Tongue (tissue), 2 donors: ENCODE data around the gene TRPC4AP. TPM values are rescaled to one million over a fixed set of nuclear protein-coding genes. Genes with fewer than 3 reads are reported as not detected.

ENCODE experiments used
- DNase-seq: peaks from one replicate; pipeline ENCODE4 v3.0.0-alpha.2; 2015
- total RNA-seq: library from RNA; depleted of rRNA; stranded (reverse); fragments of >200 nt; gene quantifications from one replicate; pipeline ENCODE4 v1.2.3, GENCODE V29; 2014

Gene TRPC4AP
- total RNA-seq, 1 donor from 2014 or later, result 64.0 TPM

DNA sequence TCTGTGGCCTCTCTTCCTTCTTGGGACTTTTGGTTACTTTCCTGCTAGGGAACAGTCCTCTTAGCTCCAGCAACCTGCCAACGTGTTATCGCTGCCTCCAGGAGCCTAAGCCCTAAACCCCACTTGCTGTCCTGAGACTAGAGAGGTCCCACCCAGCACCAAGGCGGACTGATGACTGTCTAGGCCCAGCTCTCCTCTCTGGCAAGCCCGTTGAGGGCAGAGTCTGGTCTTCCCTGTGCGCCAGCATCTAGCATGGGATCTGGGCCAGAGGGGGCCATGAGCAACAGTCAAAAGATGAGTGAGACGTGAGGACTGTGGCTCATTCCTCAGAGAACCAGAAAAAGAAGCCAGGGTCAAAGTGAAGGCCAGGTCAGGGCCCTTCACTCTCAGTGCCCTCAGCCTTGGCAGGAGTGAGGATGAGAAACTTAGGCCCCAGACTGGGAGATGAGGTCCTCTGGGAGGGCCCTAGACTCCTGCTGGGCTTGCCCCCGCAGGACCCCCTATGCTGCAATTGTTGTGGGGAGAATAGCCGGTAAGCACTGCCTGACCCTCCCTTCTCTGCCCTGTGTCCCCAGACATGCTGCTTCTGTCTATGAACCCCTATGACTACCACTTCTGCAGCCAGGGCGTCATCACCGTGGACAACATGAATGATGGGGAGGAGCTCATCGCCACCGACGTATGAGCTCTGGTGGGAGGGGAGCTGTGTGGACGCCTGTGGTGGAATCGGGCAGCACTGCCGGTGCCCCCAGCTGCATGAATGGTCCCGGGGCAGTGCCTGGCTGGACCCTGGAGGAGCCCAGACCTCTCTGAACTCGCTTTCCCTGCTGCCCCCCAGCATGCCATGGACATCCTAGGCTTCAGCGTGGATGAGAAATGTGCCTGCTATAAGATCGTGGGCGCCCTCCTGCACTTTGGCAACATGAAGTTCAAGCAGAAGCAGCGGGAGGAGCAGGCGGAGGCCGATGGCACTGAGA is 106.0 kb downstream of the TRPC4AP start:
- DNase-seq, result no peak

DNA sequence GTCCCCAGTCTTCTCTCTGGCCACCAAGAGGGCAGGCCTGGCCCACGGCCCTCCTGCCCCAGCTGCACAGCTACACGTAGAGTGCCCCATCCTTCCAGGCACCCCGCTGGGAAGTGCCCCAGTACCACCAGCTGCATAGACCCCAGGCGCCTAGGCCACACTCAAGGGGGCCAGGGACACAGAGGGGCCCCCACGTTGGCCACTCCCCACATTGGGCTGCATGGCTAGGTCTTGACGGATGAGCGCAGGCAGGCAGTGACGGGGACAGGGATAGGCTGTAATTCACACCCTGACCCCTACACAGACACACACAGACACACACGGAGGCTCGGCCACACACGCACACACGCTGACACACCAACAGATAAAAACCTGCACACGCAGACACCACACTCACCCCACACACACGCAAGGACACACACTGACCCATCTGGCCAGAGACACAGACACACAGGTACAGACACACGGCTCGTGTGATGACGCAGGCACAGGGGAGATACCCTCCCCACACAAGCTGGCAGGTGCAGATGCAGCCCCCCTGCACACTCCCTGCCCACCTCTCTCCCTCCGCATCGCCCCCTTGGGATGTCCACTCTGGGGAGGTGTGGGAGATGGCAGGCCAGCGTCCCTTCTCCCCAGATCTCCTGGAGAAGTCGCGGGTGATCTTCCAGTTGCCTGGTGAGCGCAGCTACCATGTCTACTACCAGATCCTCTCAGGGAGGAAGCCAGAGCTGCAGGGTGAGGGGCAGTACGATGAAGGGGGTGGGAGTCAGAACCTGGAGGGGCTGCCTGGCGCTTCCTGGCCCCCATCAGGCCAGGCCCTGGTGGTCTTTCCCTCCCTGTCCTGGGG is 106.9 kb downstream of the TRPC4AP start:
- no peak for DNase-seq

DNA sequence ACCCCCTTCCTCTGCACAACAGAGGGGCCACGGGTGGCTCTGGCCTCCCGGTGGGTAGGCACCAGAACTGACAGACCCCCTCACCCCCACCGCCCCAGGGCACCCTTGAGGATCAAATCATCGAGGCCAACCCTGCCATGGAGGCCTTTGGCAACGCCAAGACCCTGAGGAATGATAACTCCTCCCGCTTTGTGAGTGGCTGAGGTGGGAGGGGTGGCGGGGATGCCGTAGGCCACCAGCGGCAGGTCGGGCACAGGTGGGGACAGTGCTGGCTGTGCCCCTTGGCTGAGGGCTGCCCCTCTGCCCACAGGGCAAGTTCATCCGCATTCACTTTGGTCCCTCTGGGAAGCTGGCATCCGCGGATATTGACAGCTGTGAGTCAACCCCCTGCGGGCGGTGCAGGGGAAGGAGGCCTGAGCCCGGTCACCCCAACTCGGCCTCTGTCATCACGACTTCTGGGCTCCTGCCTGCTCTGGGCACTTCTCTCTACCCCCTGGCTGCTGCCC is 107.8 kb downstream of the TRPC4AP start:
- DNase-seq, result no peak

DNA sequence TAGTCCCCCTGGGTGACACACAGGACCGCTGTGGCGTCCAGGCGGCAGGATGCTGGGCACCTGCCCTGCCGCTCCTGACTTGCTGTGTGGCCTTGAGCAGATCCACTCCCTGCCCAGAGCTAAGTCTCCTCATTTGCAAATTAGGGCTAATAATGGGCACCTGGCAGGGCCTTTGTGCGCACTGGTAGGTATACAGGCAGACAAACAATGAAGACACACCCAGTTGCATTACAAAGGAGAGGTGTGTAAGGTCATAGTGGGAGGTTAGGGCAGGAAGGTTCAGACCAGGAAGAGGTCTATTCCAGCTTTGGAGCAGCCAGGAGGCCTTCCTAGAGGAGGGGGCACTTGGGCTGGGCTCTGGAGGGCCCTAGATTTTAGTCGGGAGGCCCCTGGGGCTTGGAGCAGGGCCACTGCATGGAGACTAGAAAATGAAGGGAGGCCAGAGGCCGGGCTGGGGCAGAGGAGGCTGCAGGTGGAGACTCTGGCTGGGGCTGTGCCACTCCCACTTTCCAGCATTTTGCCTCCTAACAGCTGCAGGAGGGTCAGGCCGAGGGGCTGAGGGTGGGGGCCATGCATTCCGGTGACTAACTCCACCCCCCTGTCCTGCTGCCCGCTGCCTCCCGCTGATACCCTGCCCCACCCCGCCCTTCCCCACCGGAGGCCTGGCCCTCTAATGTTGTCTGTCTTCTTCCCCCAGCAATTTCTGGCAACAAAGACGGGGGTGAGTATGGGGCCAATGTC is 108.4 kb downstream of the TRPC4AP start:
- peak; percentile 55 for DNase-seq

DNA sequence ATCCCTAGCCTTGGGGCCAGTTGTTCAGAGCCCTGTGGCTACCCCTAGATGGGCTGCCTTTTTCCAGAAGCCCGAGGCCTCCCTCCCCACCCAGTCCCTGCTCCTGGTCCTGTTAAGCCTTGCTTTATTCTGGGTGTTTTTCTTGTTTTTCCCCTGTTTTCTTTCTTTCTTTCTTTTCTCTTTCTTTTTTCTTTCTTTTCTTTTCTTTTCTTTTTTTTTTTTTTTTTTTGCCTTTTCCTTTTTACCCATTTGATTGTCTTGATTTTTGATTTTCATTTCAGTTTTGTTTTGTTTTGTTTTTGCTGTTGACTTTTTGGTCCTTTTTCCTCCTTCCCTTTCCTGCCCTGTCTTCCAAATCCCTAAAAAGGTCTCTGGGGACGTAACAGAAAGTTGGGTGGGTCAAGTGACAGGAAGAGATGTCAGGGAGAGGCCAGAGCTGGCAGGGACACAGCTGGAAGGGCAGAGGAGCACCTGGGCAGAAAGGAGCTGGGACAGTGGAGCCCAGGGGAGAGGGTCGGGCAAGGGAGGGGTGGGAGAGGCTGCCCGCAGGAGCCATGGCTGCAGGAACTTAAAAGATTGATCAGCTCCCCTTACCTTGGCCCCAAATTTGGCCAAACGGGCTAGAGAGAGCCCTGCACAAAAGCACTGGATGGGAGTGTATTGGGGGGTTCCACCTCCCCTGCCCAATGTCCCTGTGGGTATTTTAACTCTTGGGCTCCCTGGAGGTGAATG is 109.4 kb downstream of the TRPC4AP start:
- DNase-seq, result no peak

DNA sequence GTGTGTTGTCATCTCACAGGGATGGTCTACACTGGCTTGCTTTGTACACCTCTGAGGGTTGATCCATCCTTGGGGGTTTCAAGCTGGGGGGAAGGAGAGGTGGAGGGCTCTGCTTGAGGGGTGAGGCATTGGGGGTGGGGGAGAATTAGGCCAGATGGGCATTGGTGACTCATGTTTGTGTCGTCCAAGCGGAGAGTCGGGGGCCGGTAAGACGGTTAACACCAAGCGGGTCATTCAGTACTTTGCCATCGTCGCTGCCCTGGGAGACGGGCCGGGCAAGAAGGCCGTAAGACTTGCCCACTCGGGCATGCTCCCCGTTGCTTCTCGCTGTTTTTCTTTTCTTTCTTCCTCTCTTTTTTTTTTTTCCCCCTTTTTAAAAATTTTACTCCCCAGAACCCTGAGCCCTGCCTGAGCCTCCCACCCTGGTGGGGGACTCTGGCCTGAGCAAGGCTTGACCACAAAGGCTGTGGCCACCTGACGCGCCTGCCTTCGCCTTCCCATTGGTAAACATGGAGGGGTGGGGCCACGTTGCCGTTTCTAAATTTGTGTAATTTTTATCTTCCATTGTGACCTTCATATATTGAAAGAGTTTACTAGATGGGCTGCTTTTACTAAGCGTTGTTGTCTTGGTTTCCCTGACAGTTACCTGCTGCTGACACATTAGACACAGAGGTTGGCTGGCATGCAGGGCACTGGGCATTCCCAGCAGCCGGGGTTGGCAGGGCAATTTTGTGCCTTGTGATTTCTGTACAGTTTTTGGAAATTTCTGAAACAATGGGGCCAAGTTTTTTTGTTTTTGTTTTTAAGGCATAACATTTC is 110.1 kb downstream of the TRPC4AP start:
- no peak for DNase-seq

DNA sequence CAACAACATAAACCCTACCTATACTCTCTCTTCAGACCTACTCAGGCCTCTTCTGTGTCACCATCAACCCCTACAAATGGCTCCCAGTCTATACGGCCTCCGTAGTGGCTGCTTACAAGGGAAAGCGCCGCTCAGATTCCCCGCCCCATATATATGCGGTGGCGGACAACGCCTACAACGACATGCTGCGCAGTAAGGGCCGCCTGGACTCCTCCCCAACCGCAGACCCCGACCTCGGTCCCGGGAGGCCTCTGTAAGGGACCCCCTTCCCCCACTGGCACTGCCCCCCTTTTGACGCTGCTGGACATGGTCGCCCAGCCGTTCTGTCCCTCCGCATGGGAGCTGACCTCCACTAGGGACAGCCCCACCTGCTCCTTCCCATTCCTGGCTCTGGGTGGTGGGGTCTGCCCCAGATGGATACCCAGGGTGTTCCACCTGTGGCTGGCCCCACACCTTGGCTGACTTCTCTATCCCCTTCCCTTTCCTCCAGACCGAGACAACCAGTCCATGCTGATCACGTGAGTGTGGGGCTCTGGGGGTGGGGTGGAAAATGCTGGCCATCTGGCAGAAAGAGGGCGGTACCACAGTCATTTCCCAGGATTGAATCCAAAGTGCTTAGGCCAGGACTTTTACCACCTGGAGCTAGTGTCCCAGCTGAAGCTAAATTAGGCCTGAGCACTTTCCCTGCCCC is 111.9 kb downstream of the TRPC4AP start:
- DNase-seq, result peak; percentile 80

DNA sequence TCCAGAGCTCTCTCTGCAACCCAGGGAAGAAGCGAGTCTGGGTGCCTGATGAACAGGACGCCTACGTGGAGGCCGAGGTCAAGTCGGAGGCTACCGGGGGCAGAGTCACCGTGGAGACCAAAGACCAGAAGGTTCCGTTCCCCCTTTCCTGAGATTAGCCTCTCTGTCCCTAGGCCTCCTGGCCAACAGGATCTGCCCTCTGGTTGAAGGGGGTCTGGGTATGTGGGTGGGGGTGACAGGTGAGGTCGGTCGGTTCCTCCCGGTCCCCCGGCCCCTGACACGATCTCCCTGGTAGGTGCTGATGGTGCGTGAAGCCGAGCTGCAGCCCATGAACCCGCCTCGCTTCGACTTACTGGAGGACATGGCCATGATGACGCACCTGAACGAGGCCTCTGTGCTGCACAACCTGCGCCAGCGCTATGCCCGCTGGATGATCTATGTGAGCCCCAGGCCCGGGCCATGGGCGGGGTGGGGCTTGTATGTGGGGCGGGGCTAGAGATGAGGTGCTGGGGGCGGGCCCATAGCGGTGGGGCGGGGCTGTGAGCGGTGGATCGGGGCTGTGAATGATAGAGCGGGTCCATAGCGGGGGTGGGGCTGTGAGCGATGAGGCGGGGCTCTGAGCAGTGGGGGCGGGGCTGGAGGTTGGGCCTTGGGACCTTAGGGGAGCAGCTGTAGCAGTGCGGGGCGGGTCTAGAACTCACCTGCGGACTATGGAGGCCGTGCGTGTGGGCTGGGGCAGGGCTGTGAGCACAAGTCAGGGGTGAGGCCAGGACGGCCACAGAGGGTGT is 113.0 kb downstream of the TRPC4AP start:
- no peak for DNase-seq

DNA sequence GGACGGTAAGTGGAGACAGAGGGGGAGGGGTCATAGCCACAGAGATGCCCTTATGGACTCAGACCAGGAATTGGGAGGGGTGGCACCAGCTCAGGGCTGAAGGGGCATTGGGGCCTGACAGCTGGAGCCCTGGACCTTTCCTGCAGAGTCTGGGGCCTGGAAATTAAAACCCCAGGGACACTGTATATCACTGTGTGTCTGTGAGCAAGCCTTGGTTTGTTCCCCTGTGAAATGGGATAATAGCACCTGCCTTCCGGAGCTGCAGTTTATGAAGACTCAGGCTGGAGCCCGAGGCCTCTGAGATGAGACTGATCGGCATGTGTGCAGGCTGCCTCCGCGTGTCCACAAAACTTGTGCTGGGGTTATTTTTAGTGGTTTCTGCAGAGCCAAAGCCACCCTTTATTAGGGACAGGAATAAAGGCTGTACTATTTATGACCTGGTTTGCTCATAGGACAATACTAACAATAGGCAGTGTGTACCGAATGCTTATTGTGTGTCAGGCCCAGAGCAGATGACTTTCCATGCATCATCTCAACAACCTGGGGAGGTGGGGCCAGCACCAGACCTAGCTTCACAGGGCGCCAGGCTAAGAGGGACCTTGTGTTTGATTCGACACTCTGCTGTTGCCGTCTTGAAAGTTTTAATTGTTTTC is 114.4 kb downstream of the TRPC4AP start:
- DNase-seq, result no peak

DNA sequence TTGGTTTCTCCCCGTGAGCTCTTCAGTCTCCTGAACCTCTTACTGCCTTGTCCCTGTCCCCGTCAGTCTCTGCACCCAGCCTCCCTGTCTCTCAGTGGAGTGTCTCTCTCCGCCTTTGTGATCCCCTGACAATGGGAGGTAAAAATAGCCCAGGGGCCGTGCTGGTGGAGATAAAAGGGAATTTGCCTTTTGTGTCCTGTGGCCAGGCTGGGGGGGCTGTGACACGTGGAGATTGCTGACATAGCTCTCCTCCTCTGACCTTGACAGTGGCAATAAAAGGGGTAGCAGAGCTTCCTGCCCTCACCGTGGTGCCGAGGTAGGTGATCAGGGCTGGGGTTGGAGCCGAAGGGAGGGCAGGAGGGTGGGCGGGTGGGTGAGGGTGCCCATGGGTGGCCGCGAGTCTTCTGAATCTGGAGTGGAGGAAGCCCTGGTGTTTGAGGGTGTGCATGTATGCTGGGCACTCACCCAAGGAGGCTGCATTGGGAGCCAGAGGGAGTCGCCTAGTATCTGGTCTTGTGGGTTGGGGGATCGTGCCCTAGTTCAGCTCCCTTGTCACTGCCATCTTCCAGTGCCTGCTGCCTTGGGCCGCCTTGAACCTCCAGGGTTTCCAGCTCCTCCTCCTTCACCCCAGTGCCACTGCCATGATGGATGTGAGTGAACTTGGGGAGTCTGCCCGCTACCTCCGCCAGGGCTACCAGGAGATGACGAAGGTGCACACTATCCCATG is 115.1 kb downstream of the TRPC4AP start:
- no peak for DNase-seq

DNA sequence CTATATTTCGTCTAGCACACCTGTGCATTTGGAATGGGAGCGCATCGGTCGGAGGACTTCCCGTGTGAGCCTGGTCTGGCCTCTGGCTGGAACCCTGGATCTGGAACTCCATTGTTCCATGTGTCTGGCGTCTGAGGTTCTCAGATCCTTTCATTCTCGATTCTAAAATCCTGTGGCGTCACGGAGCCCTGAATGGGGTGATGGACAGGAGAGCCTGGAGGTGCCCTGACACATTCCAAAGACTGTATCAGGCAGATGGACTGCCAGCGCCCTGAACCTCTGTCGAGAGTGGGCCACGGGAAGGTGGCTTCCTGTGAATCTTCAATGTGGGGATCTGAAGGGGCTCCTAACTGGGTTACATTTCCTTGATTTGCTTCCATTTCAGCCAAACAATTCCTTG is 116.3 kb downstream of the TRPC4AP start:
- no peak for DNase-seq

DNA sequence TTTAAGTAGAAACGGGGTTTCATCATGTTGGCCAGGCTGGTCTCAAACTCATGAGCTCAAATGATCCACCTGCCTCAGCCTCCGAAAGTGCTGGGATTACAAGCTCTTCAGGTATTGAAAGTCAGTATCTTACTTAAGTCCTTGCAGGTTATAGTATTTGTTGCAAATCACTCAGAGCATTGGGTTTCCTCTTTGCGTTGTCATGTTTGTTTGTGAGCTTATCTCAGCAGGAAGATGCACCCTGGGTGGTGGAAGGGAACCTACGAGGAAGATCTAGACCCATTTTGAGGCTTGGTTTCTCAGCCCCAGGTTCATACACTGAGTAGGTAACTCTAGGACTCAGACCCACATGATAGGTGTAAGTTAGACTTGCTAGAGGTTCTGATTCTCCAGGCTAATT is 118.4 kb downstream of the TRPC4AP start:
- no peak for DNase-seq

DNA sequence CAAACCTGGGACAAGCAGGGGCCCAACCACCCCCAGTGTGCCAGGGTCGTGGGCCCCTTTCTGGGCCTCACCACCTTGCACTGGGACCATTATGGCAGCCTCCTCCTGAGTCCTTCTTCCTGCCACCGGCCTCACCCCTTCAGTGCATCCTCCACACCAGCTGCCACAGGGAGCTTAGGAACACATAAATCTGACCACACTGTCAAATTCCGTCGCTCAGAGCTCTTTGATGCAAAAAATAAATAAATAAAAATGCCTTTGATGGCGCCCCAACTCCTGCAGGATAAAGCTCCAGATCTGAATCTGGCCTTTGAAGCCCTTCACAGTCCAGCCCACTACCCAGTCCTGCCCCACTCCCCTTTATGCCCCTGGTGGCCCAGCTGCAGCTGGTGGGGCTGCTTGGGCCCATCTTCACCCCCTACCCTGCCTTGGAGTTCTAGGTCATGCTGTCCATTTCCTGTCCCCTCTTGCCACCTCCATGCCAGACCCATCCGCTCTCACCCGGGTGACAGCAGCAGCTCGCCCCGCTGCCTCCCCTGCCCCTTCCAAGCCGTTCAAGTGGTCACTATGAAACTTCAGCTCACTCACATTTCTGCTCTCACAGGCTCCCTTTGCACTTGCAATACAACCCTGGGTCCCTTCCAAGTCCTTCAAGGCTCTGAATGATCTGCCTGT is 120.9 kb downstream of the TRPC4AP start:
- DNase-seq, result no peak

DNA sequence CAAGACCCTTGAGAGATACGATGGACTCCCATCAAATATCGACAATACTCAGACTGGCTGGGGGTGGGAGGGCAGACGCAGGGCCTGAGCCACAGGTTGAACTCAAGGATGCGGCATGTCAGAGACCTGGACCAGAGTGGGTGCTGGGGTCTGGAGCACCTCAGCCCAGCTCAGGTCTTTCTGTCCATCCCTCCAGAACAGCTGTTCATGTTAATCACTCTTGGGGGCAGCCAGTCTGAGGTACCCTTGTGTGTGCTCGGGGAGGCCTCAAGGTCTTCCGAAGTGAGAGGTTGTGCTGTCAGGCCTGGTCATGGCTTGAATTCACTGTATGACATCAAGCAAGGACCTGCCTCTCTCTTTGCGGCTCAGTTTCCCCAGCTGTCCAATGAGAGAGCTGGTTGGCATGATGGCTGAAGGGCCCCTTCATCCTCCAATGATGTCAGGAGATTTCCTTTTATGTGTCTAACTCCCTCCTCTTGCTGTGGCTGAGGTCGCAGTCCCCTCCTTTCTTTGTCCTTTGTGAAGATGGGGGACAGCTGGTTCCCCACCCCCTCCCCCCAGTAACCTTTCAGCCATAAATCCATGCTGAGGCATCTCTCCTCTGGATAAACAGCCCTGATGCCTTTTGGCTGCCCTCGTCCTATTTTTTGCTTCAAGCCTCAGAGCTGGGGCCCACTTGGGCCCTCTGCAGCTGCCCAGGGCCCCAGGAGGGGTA is 121.6 kb downstream of the TRPC4AP start:
- DNase-seq, result no peak

DNA sequence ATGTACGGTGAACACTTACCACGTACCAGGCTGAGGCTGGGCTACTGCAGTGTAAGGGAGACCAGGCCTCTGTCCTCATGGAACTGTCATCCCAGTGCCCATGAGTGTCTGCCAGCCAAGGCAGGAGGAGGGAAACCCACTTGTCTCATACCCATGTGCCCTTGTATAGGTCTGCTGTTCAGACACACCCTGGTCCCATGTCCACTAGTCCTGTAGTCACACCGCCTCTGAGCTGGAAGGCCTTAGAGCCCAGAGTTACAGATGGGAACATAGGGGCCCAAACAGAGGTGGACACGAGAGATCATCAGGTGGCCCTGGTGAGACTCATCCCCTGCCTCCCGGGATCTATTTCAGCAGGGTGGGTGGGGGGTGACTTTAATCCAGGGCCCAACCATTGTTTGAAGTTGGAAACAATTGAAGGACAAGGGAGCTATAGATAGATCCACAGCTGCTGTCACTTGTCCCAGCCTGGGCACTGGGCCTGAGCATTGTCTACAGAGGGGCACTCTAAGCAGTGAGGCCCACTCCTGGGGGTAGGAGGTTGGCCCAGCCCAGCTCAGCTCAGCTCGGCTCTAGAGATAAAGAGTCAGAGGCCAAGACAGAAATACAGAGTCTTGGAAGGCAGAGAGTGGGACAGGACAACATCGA is 122.3 kb downstream of the TRPC4AP start:
- DNase-seq, result peak; percentile 58
